ENCODE measurements around the gene TNPO2.

DNA sequence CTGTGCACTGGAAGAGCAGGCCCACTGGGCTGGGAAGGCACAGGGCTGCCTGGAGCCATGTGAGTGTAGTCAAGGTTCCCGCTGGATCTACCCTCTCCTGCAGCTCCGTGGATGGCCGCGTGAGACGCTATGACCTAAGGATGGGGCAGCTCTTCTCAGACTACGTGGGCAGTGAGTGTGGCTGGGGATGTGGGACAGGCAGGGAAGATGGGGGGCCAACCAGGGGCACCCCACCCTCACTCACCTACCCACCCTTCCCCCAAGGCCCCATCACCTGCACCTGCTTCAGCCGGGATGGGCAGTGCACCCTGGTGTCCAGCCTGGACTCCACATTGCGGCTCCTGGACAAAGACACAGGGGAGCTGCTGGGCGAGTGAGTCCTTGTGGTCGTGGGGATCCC is 51.0 kb downstream of the TNPO2 start:
- TF ChIP-seq, protein P1, sequence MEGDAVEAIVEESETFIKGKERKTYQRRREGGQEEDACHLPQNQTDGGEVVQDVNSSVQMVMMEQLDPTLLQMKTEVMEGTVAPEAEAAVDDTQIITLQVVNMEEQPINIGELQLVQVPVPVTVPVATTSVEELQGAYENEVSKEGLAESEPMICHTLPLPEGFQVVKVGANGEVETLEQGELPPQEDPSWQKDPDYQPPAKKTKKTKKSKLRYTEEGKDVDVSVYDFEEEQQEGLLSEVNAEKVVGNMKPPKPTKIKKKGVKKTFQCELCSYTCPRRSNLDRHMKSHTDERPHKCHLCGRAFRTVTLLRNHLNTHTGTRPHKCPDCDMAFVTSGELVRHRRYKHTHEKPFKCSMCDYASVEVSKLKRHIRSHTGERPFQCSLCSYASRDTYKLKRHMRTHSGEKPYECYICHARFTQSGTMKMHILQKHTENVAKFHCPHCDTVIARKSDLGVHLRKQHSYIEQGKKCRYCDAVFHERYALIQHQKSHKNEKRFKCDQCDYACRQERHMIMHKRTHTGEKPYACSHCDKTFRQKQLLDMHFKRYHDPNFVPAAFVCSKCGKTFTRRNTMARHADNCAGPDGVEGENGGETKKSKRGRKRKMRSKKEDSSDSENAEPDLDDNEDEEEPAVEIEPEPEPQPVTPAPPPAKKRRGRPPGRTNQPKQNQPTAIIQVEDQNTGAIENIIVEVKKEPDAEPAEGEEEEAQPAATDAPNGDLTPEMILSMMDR (IDR thresholded peaks at IDR 0.05; ENCODE audit: low read depth, low read length), result no peak
- no peak for TF ChIP-seq EZH2phosphoT487 (IDR thresholded peaks at IDR 0.05; ENCODE audit: low read depth)

All from OCI-LY3 (cell line).